HG02840 (cell line): ENCODE measurements around the gene CCDC182.

Experiments used
- ATAC-seq: cut with Tn5 transposase; IDR thresholded peaks from one replicate; pipeline ENCODE4 v1.9.1; 2021; ENCODE audit warnings: mild to moderate bottlenecking, moderate library complexity, moderate number of reproducible peaks; ENCODE audit not compliant: unreplicated experiment, low FRiP score

Gene CCDC182

GRCh38 chr17:57745242-57745641 lies at the start of gene CCDC182:
CCDC182 (minus strand) TSS chr17:57745299; CDS start chr17:57745272, 27 bp downstream.
- ATAC-seq: no peak

GRCh38 chr17:57794841-57795240 lies 49.7 kb upstream of the CCDC182 start:
- no peak for ATAC-seq

- ATAC-seq: no peak
Measured at GRCh38 chr17:57788725-57789124, 43.6 kb upstream of the CCDC182 start.

- no peak for ATAC-seq
Measured at GRCh38 chr17:57785022-57785421, 39.9 kb upstream of the CCDC182 start.

- ATAC-seq: no peak
Measured at GRCh38 chr17:57784226-57784895, 39.3 kb upstream of the CCDC182 start.

- ATAC-seq: no peak
Measured at GRCh38 chr17:57783338-57783742, 38.2 kb upstream of the CCDC182 start.

GRCh38 chr17:57782647-57783337 lies 37.7 kb upstream of the CCDC182 start:
- ATAC-seq: no peak

GRCh38 chr17:57782062-57782490 lies 37.0 kb upstream of the CCDC182 start:
- no peak for ATAC-seq

GRCh38 chr17:57781386-57782061 lies 36.4 kb upstream of the CCDC182 start:
- no peak for ATAC-seq

- ATAC-seq: no peak
Measured at GRCh38 chr17:57779706-57780105, 34.6 kb upstream of the CCDC182 start.

- no peak for ATAC-seq
Measured at GRCh38 chr17:57778306-57778705, 33.2 kb upstream of the CCDC182 start.

- no peak for ATAC-seq
Measured at GRCh38 chr17:57776366-57776765, 31.3 kb upstream of the CCDC182 start.

GRCh38 chr17:57774872-57775271 lies 29.8 kb upstream of the CCDC182 start:
- ATAC-seq: no peak

GRCh38 chr17:57773557-57773956 lies 28.5 kb upstream of the CCDC182 start:
- ATAC-seq: no peak

GRCh38 chr17:57772774-57773173 lies 27.7 kb upstream of the CCDC182 start:
- ATAC-seq: no peak

- ATAC-seq: no peak
Measured at GRCh38 chr17:57767561-57767960, 22.5 kb upstream of the CCDC182 start.

- ATAC-seq: no peak
Measured at GRCh38 chr17:57766318-57766943, 21.3 kb upstream of the CCDC182 start.

- ATAC-seq: no peak
Measured at GRCh38 chr17:57762452-57763395, 17.6 kb upstream of the CCDC182 start.

- ATAC-seq: no peak
Measured at GRCh38 chr17:57761887-57762286, 16.8 kb upstream of the CCDC182 start.

- ATAC-seq: no peak
Measured at GRCh38 chr17:57760046-57760445, 14.9 kb upstream of the CCDC182 start.
